Stimulated activated CD8-positive, alpha-beta memory T cell treated with anti-CD3 and anti-CD28 coated beads, Interleukin-15, amount 100 ng/mL, for 4 hours (primary cell): ENCODE measurements around the gene CNIH3.
"Not testable (repeated sequence)": the region's sequence is repeated elsewhere in the genome, so short reads cannot be mapped to it uniquely, and the experiment has no call there.

Source experiments
- DNase-seq, 2 donors: peaks; one replicate each; pipeline ENCODE4 v3.0.0-alpha.2; 2020; ENCODE audit warnings: low read depth in 2 of 2

CNIH3 gene

GRCh38 chr1:224643653-224644052 is 27.5 kb downstream of the CNIH3 start:
- no peak for DNase-seq

GRCh38 chr1:224644553-224645154 is 28.5 kb downstream of the CNIH3 start:
- DNase-seq: peak in 1 of 2 donors; percentile 19

- DNase-seq: no peak
Measured at GRCh38 chr1:224647449-224647848, 31.3 kb downstream of the CNIH3 start.

GRCh38 chr1:224650290-224650689 is 34.2 kb downstream of the CNIH3 start:
- DNase-seq: no peak

- no peak for DNase-seq
Measured at GRCh38 chr1:224651188-224651587, 35.1 kb downstream of the CNIH3 start.

- DNase-seq: no peak
Measured at GRCh38 chr1:224656392-224656791, 40.3 kb downstream of the CNIH3 start.

- DNase-seq: no peak
Measured at GRCh38 chr1:224660074-224660473, 44.0 kb downstream of the CNIH3 start.

- no peak for DNase-seq
Measured at GRCh38 chr1:224662870-224663269, 46.8 kb downstream of the CNIH3 start.

GRCh38 chr1:224665016-224665415 is 48.9 kb downstream of the CNIH3 start:
- no peak for DNase-seq

- DNase-seq: no peak
Measured at GRCh38 chr1:224666078-224666477, 50.0 kb downstream of the CNIH3 start.

- no peak for DNase-seq
Measured at GRCh38 chr1:224666913-224667312, 50.8 kb downstream of the CNIH3 start.

GRCh38 chr1:224668984-224669383 is 52.9 kb downstream of the CNIH3 start:
- no peak for DNase-seq

- DNase-seq: no peak
Measured at GRCh38 chr1:224669403-224669802, 53.3 kb downstream of the CNIH3 start.

GRCh38 chr1:224670506-224670905 is 54.4 kb downstream of the CNIH3 start:
- DNase-seq: no peak

- no peak for DNase-seq
Measured at GRCh38 chr1:224671076-224671475, 55.0 kb downstream of the CNIH3 start.

- no peak for DNase-seq
Measured at GRCh38 chr1:224673141-224673540, 57.0 kb downstream of the CNIH3 start.

GRCh38 chr1:224675590-224675989 is 59.5 kb downstream of the CNIH3 start:
- DNase-seq: no peak

GRCh38 chr1:224676551-224676950 is 60.4 kb downstream of the CNIH3 start:
- no peak for DNase-seq

- DNase-seq: no peak
Measured at GRCh38 chr1:224678168-224678567, 62.1 kb downstream of the CNIH3 start.

- no peak for DNase-seq
Measured at GRCh38 chr1:224679606-224680005, 63.5 kb downstream of the CNIH3 start.

GRCh38 chr1:224681816-224682215 is 65.7 kb downstream of the CNIH3 start:
- no peak for DNase-seq

GRCh38 chr1:224683936-224684335 is 67.8 kb downstream of the CNIH3 start:
- no peak for DNase-seq

GRCh38 chr1:224684979-224685425 is 68.9 kb downstream of the CNIH3 start:
- DNase-seq: no peak

GRCh38 chr1:224686140-224686539 is 70.0 kb downstream of the CNIH3 start:
- DNase-seq: not testable (repeated sequence)
